ENCODE data around the gene ABL1.

- TF ChIP-seq, protein P1, sequence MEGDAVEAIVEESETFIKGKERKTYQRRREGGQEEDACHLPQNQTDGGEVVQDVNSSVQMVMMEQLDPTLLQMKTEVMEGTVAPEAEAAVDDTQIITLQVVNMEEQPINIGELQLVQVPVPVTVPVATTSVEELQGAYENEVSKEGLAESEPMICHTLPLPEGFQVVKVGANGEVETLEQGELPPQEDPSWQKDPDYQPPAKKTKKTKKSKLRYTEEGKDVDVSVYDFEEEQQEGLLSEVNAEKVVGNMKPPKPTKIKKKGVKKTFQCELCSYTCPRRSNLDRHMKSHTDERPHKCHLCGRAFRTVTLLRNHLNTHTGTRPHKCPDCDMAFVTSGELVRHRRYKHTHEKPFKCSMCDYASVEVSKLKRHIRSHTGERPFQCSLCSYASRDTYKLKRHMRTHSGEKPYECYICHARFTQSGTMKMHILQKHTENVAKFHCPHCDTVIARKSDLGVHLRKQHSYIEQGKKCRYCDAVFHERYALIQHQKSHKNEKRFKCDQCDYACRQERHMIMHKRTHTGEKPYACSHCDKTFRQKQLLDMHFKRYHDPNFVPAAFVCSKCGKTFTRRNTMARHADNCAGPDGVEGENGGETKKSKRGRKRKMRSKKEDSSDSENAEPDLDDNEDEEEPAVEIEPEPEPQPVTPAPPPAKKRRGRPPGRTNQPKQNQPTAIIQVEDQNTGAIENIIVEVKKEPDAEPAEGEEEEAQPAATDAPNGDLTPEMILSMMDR (IDR thresholded peaks at IDR 0.05), result no peak
- TF ChIP-seq POLR2A (IDR thresholded peaks at IDR 0.05; ENCODE audit: low read depth), result no peak
- no peak for TF ChIP-seq POLR2AphosphoS5 (IDR thresholded peaks at IDR 0.05)
Observed at GRCh38 chr9:130877300-130877699, 42.2 kb downstream of the ABL1 start.
